GM23338 (cell line): ENCODE measurements around the gene FNDC3B.

Experiments
- CREB1 ChIP-seq: fragments of 250-450 bp; sonication (Bioruptor Pico); IDR thresholded peaks from 2 replicates; pipeline ENCODE4 v1.5.0; 2020; ENCODE audit warnings: low read depth, mild to moderate bottlenecking, moderate library complexity
- EZH2phosphoT487 ChIP-seq: fragments of 200-600 bp; sonication (generic); IDR thresholded peaks from one replicate; pipeline ENCODE4 v1.8.1; 2018; ENCODE audit warnings: antibody characterized with exemption; ENCODE audit not compliant: unreplicated experiment
- POLR2AphosphoS5 ChIP-seq: IDR thresholded peaks from 2 replicates; pipeline ENCODE4 v1.6.1; 2016; ENCODE audit warnings: antibody characterized with exemption, low read depth
- TF ChIP-seq, protein P1 (sequence below), 2 experiments: fragments of 200-600 bp in 1 of 2; sonication (generic) in 1 of 2; conservative IDR thresholded peaks; 2 replicates each; pipeline versions ENCODE4 v1.5.1 to v1.6.1; 2016 to 2017; ENCODE audit warnings: antibody characterized with exemption in 2 of 2, low read depth in 2 of 2, mild to moderate bottlenecking in 2 of 2, moderate library complexity in 1 of 2

- TF ChIP-seq, protein P1, sequence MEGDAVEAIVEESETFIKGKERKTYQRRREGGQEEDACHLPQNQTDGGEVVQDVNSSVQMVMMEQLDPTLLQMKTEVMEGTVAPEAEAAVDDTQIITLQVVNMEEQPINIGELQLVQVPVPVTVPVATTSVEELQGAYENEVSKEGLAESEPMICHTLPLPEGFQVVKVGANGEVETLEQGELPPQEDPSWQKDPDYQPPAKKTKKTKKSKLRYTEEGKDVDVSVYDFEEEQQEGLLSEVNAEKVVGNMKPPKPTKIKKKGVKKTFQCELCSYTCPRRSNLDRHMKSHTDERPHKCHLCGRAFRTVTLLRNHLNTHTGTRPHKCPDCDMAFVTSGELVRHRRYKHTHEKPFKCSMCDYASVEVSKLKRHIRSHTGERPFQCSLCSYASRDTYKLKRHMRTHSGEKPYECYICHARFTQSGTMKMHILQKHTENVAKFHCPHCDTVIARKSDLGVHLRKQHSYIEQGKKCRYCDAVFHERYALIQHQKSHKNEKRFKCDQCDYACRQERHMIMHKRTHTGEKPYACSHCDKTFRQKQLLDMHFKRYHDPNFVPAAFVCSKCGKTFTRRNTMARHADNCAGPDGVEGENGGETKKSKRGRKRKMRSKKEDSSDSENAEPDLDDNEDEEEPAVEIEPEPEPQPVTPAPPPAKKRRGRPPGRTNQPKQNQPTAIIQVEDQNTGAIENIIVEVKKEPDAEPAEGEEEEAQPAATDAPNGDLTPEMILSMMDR (conservative IDR thresholded peaks at IDR 0.05; ENCODE audit: low read depth in 2 of 2) = no peak
- TF ChIP-seq EZH2phosphoT487 (no peak), CREB1 (CRISPR knock-in tag) (no peak), POLR2AphosphoS5 (no peak)
Measured at GRCh38 chr3:172407872-172408271, 368.5 kb downstream of the FNDC3B start.
